Measurements from ENCODE around the gene HOXD8.
A peak's percentile ranks its signal among the peaks of the same experiment; 100 is the strongest.

HOXD8 gene

GRCh38 chr2:176102309-176102866 lies 27.1 kb upstream of the HOXD8 start:
- DNase-seq: no peak

GRCh38 chr2:176103194-176103593 lies 26.3 kb upstream of the HOXD8 start:
- no peak for DNase-seq

GRCh38 chr2:176103742-176104315 lies 25.7 kb upstream of the HOXD8 start:
- no peak for DNase-seq

GRCh38 chr2:176104316-176105077 lies 25.0 kb upstream of the HOXD8 start:
- DNase-seq: no peak

- no peak for DNase-seq
Measured at GRCh38 chr2:176105078-176105729, 24.3 kb upstream of the HOXD8 start.

- DNase-seq: no peak
Measured at GRCh38 chr2:176105730-176106580, 23.6 kb upstream of the HOXD8 start.

GRCh38 chr2:176106581-176107539 lies 22.6 kb upstream of the HOXD8 start, which contains the start of gene HOXD11:
HOXD11 (plus strand) TSS chr2:176107280; CDS start chr2:176107356, 76 bp downstream.
- DNase-seq: no peak

- no peak for DNase-seq
Measured at GRCh38 chr2:176107731-176108181, 21.7 kb upstream of the HOXD8 start.

GRCh38 chr2:176109192-176109901 lies 20.2 kb upstream of the HOXD8 start:
- DNase-seq: no peak

GRCh38 chr2:176109946-176110345 lies 19.6 kb upstream of the HOXD8 start:
- DNase-seq: no peak

GRCh38 chr2:176110415-176111308 lies 18.8 kb upstream of the HOXD8 start:
- DNase-seq: no peak

GRCh38 chr2:176111309-176111663 lies 18.2 kb upstream of the HOXD8 start:
- peak in 1 of 56 donors; percentile 2 for DNase-seq

GRCh38 chr2:176111846-176112374 lies 17.6 kb upstream of the HOXD8 start:
- no peak for DNase-seq

- DNase-seq: no peak
Measured at GRCh38 chr2:176112375-176113302, 16.9 kb upstream of the HOXD8 start.

- no peak for DNase-seq
Measured at GRCh38 chr2:176114120-176114929, 15.2 kb upstream of the HOXD8 start.

Data from nucleus accumbens (tissue), 56 donors.